Activated naive CD4-positive, alpha-beta T cell treated with anti-CD3 and anti-CD28 coated beads, Interleukin-2, amount 10 ng/mL, durations not matched to agents 7 days and 5 days (primary cell): Measurements from ENCODE around the gene SEMA5B.

Source experiments
- CTCF ChIA-PET: fragments of 350-600 bp; sonication (Branson Sonifier 250); formaldehyde crosslinking; loops from one replicate; lab custom pipeline; 2021; ENCODE audit warnings: antibody characterized with exemption; lab: Charles Lee
- DNase-seq: peaks from one replicate; pipeline ENCODE4 v3.0.0-alpha.2; 2020
- H3K27ac Mint-ChIP-seq: one replicate; pipeline ENCODE4 v1.8.0; 2021; ENCODE audit warnings: mild to moderate bottlenecking, moderate library complexity, mixed read lengths
- H3K27me3 Mint-ChIP-seq: one replicate; pipeline ENCODE4 v1.8.0; 2021; ENCODE audit warnings: mild to moderate bottlenecking, mixed read lengths
- H3K36me3 Mint-ChIP-seq: one replicate; pipeline ENCODE4 v1.8.0; 2021; ENCODE audit warnings: mixed read lengths
- H3K4me1 Mint-ChIP-seq: one replicate; pipeline ENCODE4 v1.8.0; 2021; ENCODE audit warnings: mixed read lengths
- H3K4me3 Mint-ChIP-seq: one replicate; pipeline ENCODE4 v1.8.0; 2021; ENCODE audit warnings: mild to moderate bottlenecking, moderate library complexity, mixed read lengths
- H3K9me3 Mint-ChIP-seq: one replicate; pipeline ENCODE4 v1.8.0; 2021; ENCODE audit warnings: mixed read lengths

The SEMA5B gene

DNA sequence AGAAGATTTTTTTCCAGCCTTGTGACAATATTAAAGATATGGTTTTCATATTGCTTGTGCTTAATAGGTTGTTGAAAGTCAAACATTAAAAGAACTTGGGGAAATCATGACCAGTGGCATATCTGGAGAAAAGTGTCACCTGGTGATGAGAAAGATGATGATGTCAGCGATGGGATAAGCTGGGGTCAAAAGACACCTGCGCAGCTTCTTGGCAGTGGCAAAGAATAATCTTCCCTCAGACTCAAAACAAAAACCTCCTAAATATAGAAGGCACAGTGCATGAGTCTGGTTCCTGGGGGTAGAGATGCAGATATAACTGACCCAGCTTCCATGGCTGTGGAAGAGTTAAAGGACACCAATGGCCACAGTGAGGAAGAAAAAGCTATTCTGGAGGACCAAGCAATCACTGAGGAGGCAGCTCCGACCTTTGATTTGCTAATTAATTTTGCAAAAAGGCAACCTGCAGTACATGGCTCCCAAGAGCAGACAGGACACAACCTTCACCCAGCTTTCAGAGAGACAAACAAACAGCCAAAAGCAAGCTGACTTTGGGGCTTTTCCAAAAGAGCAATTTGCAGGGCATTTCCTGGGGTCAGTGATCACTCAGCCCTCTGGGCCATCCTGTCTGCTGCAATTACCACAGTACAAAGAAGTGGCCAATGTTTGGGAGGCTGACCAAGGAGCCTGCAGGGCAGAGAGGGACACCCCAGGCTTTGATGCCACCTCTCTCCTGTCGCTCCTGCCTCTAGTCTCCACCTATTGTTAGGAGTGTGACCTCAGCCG lies 17.6 kb upstream of the SEMA5B start:
- Mint-ChIP-seq H3K9me3 (no peaks in the 10 kb centered on the region), H3K4me1 (no peaks in the 10 kb centered on the region), H3K36me3 (no peaks in the 10 kb centered on the region), H3K4me3 (no peak overlapping the region), H3K27ac (no peak overlapping the region), H3K27me3 (peaks cover 30% of the 10 kb centered on the region)
- DNase-seq = no peak
- CTCF ChIA-PET = no interaction called here

DNA sequence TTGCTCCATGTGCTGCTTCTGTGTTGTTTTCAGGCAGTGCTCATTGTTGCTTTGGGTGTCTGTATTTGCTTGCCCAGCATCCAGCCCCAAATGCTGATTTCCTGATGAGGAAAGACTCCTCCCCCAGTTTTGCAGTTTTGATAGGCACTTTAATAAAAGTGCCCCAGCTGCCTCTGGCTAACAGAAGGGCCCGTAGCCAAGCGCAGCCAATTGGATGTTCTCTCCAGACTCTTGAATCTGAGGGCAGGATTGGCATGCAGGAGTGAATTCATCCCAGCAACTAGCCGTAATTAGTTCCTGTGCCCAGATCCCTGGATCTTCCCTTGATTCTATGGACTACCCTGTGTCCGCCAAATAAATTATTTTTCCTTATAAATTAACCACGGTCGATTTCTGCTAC lies 14.8 kb upstream of the SEMA5B start:
- DNase-seq = no peak
- H3K27me3 Mint-ChIP-seq = peaks cover 44% of the 10 kb centered on the region
- H3K4me3 Mint-ChIP-seq = no peak overlapping the region
- H3K4me1 Mint-ChIP-seq = no peaks in the 10 kb centered on the region
- no peaks in the 10 kb centered on the region for H3K36me3 Mint-ChIP-seq
- CTCF ChIA-PET = interaction anchor here (1.2 kb wide), 1 partner anchor 11 kb away, joined by 3 read pairs; no protein-coding TSS in a partner anchor
- H3K9me3 Mint-ChIP-seq = no peaks in the 10 kb centered on the region
- H3K27ac Mint-ChIP-seq = no peak overlapping the region

DNA sequence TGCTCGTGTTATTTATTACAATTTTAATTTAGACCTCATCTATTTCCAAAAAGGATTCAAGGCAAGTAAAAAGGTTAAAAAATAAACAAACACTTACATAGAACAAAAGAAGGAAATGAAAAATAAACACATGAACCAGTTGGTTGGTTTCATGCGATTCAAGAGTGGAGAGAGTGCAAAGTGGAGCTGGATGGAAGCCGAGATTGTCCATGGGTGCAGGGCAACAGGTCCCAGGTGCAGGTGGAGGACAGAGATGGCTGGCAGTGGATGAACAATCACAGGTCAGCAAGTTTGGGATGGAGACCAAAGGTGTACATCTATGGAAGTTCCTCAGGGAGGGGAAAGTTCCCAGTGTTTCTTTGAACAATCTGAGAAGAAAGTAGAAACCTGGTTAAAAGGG lies 11.6 kb upstream of the SEMA5B start:
- H3K36me3 Mint-ChIP-seq = no peaks in the 10 kb centered on the region
- no peaks in the 10 kb centered on the region for H3K9me3 Mint-ChIP-seq
- CTCF ChIA-PET = no interaction called here
- no peak overlapping the region for H3K4me3 Mint-ChIP-seq
- no peak overlapping the region for H3K27ac Mint-ChIP-seq
- no peak for DNase-seq
- H3K27me3 Mint-ChIP-seq = peaks cover 50% of the 10 kb centered on the region
- no peaks in the 10 kb centered on the region for H3K4me1 Mint-ChIP-seq

DNA sequence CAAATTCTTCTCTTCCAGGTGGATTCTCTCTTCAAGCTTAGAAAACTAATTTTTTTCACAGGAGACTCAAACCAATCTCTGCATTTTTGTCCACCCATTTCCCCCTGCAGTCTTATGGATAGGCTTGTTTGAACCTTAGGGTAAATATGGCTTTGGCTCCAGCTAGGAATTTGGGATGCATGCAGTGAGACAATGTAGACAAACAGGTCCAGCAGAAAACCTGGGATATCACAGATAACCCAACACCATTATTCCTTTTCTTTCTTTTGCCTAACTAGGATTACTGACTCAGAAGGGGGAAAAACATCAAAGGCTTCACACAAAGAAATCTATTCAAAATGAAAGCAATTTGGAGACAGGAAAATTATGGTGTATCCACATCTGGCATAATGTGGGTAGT lies 11.2 kb upstream of the SEMA5B start:
- Mint-ChIP-seq H3K9me3 (no peaks in the 10 kb centered on the region), H3K4me1 (no peaks in the 10 kb centered on the region), H3K27me3 (peaks cover 50% of the 10 kb centered on the region), H3K27ac (no peak overlapping the region), H3K4me3 (no peak overlapping the region), H3K36me3 (no peaks in the 10 kb centered on the region)
- DNase-seq = no peak
- CTCF ChIA-PET = no interaction called here

DNA sequence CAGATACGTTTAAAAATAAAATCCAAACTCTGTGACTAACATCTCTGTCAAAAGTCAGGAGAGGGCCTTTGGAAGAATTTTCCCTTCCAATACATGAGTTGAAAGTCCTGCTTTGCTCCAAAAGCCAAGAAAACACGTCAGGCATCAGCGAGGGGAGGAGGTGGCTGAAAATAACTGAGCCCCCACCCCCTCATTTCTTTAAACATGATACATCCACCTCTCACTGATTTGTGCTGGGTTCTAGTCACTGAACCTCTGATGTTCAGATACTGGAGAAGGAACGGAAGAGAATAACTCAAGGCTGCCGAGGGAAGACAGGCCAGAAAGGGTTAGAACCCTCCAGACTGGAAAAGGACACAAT lies 9.4 kb upstream of the SEMA5B start:
- Mint-ChIP-seq H3K36me3 (no peaks in the 10 kb centered on the region), H3K27me3 (peaks cover 58% of the 10 kb centered on the region), H3K4me3 (no peak overlapping the region), H3K9me3 (no peaks in the 10 kb centered on the region), H3K4me1 (no peaks in the 10 kb centered on the region), H3K27ac (no peak overlapping the region)
- DNase-seq = no peak
- CTCF ChIA-PET = no interaction called here

DNA sequence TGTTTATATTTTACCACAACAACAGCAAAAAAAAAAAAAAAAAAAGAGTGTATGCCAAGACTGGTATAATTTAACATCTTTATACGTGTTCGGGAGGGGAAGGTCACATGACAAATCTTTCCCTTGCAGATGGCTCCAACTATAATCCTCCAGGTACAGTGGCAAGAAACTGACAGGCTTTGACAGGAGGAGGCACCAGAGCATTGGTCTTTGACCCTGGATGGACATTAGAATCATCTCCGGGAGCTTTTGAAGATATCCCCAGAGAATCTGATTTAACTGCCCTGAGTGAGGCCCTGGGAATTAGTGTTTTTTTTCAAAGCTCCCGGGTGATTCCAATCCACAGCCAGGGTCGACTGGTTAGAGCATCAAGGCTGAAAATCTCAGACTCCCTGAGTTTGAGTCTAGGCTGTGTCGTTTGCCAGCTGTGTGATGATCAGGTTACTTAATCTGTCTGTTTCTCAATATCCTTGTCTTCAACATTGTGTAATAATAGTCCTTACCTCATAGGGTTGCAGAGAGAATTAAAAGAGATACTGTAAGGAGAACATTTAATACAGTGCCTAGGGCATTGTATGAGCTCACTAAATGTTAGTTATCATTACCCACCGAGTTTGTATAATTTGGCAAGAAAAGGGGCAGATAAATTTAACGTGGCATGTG lies 8.9 kb upstream of the SEMA5B start:
- no peaks in the 10 kb centered on the region for H3K4me1 Mint-ChIP-seq
- no peaks in the 10 kb centered on the region for H3K36me3 Mint-ChIP-seq
- H3K27ac Mint-ChIP-seq = no peak overlapping the region
- peaks cover 54% of the 10 kb centered on the region for H3K27me3 Mint-ChIP-seq
- no peak overlapping the region for H3K4me3 Mint-ChIP-seq
- CTCF ChIA-PET = no interaction called here
- H3K9me3 Mint-ChIP-seq = no peaks in the 10 kb centered on the region
- no peak for DNase-seq

DNA sequence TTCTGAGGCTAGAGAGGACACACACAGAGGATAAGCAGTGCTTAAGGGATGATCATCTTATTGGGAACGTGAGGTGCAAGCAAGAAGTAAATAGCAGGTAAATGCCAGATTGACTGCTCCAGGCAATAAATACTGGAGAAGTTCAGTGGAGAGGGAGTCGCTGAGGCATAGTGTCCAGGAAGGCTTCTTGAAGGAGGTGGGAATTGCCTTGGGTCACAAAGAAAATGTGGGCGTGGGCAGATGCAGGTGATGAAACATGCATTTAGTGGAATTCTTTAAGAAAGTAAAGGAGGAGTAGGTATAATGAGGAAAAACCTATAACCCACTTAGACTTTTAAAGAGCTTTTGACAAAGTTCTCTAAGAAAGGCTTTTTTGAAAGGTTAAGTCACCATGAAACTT lies 7.4 kb upstream of the SEMA5B start:
- no peaks in the 10 kb centered on the region for H3K4me1 Mint-ChIP-seq
- no peak for DNase-seq
- no peak overlapping the region for H3K27ac Mint-ChIP-seq
- CTCF ChIA-PET = no interaction called here
- no peaks in the 10 kb centered on the region for H3K9me3 Mint-ChIP-seq
- H3K27me3 Mint-ChIP-seq = peaks cover 47% of the 10 kb centered on the region
- H3K4me3 Mint-ChIP-seq = no peak overlapping the region
- H3K36me3 Mint-ChIP-seq = no peaks in the 10 kb centered on the region

DNA sequence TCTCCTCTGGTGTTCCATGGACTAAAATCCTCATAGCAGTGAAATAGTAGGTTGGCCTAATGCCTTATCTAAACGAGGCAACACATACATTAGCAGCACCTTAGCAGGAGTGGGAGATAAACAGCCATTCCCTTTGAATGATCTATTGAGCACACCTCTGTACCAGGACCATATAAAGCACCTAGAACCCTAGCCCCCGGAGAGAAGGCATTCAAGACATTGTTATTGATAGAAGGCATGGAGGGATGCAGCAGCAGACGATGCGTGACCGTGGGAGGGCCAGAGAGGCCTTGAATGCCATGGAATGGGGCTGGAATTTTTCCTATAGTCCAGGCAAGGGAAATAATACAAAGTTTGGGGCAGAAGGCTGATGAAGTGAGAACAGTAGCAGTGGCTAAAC lies 6.6 kb upstream of the SEMA5B start:
- H3K4me1 Mint-ChIP-seq = no peaks in the 10 kb centered on the region
- no peaks in the 10 kb centered on the region for H3K36me3 Mint-ChIP-seq
- CTCF ChIA-PET = no interaction called here
- no peak overlapping the region for H3K27ac Mint-ChIP-seq
- no peaks in the 10 kb centered on the region for H3K9me3 Mint-ChIP-seq
- peaks cover 39% of the 10 kb centered on the region for H3K27me3 Mint-ChIP-seq
- H3K4me3 Mint-ChIP-seq = no peak overlapping the region
- no peak for DNase-seq

DNA sequence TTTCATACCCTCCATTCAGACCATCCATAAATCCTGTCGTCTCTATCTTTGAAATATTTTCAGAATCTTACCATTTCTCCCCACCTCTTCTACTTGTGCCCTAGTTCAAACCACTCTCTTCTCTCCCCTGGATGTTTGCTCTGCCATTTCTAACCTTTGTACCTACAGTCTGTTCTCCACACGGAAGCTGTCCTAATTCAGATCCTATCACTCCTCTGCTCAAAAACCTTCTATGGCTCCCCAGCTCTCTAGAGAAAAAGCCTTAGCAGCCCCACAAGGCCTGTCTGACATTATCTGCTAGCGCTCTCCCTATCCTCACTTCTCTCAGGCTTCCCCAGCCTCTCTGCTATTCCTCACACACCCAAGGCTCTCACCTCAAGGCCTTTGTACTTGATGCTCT lies 4.5 kb upstream of the SEMA5B start:
- Mint-ChIP-seq H3K27me3 (peaks cover 19% of the 10 kb centered on the region), H3K27ac (no peak overlapping the region), H3K36me3 (no peaks in the 10 kb centered on the region), H3K9me3 (no peaks in the 10 kb centered on the region), H3K4me1 (peaks cover 8% of the 10 kb centered on the region), H3K4me3 (no peak overlapping the region)
- CTCF ChIA-PET = interaction anchor here (1.0 to 5.5 kb wide), 3 partner anchors 10 to 87 kb away, joined by 3 to 51 read pairs (median 3); no protein-coding TSS in a partner anchor
- DNase-seq = no peak

DNA sequence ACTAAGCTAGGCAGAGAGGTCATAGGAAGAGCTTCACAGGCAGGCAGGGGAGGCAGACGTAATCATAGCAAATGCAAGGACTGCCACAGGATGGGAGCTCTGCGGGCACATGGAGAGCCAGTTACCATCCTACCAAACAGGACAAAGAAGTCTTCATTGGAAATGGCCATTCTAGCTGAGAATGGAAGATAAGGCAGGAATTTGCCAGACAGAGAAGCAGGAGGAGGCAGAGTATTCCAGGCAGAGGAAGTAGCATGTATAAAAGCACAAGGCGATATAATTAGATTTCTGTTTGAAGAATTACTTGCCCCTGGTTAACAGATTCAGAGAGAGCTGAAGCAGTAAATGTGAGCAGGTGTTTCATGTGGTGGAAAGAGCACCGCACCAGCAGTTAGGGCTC lies 3.5 kb upstream of the SEMA5B start:
- no peaks in the 10 kb centered on the region for H3K9me3 Mint-ChIP-seq
- CTCF ChIA-PET = interaction anchor here (0.7 to 5.5 kb wide), 5 partner anchors 11 to 276 kb away, joined by 3 to 51 read pairs (median 3); no protein-coding TSS in a partner anchor
- peaks cover 14% of the 10 kb centered on the region for H3K4me1 Mint-ChIP-seq
- H3K27me3 Mint-ChIP-seq = peaks cover 17% of the 10 kb centered on the region
- H3K4me3 Mint-ChIP-seq = no peak overlapping the region
- no peak overlapping the region for H3K27ac Mint-ChIP-seq
- no peak for DNase-seq
- no peaks in the 10 kb centered on the region for H3K36me3 Mint-ChIP-seq

DNA sequence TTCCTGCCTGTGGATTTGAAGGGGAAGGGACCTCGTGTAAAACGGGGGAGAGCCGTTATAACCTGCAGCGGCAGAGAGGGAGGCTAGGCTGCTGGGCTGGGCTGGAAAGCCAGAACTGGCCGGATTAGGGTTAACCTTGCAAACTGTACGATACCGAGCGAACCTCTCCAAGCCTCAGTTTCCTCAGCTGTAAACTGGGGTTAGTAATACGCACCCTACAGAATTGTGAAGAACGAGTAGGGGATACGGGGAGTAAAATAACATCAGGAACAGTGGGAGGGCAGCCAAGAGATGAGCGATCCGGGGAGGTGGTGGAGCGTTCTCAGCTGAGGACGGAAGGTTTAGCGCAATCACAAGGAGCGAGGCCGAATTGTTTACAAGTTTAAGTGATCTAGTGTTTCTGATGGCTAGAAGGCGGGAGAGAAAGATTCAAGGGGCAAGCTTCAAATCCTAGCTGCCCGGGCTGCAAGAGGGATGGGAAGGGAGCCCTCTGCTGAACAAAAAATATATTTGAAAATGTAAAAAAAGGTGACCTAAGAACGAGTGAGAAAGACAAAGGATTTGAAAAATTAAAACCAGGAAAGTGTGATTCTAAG lies 768 bp upstream of the SEMA5B start:
- no peaks in the 10 kb centered on the region for H3K36me3 Mint-ChIP-seq
- no peaks in the 10 kb centered on the region for H3K9me3 Mint-ChIP-seq
- DNase-seq = peak; percentile 24
- peaks cover 5% of the 10 kb centered on the region for H3K27me3 Mint-ChIP-seq
- CTCF ChIA-PET = interaction anchor here (0.6 to 5.5 kb wide), 17 partner anchors 9 to 284 kb away, joined by 3 to 51 read pairs (median 3); no protein-coding TSS in a partner anchor
- no peak overlapping the region for H3K27ac Mint-ChIP-seq
- peaks cover 16% of the 10 kb centered on the region for H3K4me1 Mint-ChIP-seq
- peak overlapping the region; percentile 53 for H3K4me3 Mint-ChIP-seq

DNA sequence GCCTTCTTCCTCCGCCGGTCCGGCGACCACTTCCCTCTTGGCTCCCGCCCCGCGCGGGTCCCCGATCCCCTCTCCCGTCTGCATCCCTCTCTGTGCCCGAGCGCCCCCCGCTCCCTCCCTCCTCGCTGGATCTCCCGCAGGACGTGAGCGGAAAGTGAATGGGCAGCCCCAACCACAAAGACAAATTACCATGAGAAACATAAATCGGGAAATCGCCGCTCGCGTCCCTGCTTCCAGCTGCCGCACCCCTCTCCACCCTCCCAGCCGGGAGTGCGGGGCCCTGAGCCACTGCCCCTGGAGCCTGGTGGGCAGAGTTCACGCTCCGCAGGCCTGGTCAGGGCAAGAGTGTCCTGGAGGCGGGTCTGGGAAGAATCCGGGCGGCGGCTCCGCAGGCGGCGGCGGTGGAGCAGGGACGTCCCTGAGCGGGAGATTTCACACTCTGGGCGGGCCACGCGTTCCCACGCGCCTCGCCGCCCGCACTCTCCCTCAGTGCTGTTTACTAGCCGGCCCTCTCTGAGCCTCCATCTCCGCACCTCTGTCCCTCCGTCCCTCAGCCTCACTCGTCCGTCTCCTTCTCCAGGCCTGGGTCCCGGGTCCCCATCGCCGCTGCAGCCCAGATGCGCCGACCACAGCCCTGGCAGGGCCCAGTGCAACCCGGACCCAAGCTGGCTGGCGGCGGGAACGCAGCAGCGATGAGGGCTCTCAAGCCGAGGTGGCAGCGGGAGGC lies 835 bp downstream of the SEMA5B start:
- H3K4me3 Mint-ChIP-seq = peak overlapping the region; percentile 32
- CTCF ChIA-PET = interaction anchor here (0.7 to 5.5 kb wide), 10 partner anchors 7 to 271 kb away, joined by 3 to 51 read pairs (median 4); no protein-coding TSS in a partner anchor
- H3K27me3 Mint-ChIP-seq = peaks cover 12% of the 10 kb centered on the region
- H3K9me3 Mint-ChIP-seq = no peaks in the 10 kb centered on the region
- no peaks in the 10 kb centered on the region for H3K36me3 Mint-ChIP-seq
- peaks cover 16% of the 10 kb centered on the region for H3K4me1 Mint-ChIP-seq
- DNase-seq = peak; percentile 23
- H3K27ac Mint-ChIP-seq = no peak overlapping the region

DNA sequence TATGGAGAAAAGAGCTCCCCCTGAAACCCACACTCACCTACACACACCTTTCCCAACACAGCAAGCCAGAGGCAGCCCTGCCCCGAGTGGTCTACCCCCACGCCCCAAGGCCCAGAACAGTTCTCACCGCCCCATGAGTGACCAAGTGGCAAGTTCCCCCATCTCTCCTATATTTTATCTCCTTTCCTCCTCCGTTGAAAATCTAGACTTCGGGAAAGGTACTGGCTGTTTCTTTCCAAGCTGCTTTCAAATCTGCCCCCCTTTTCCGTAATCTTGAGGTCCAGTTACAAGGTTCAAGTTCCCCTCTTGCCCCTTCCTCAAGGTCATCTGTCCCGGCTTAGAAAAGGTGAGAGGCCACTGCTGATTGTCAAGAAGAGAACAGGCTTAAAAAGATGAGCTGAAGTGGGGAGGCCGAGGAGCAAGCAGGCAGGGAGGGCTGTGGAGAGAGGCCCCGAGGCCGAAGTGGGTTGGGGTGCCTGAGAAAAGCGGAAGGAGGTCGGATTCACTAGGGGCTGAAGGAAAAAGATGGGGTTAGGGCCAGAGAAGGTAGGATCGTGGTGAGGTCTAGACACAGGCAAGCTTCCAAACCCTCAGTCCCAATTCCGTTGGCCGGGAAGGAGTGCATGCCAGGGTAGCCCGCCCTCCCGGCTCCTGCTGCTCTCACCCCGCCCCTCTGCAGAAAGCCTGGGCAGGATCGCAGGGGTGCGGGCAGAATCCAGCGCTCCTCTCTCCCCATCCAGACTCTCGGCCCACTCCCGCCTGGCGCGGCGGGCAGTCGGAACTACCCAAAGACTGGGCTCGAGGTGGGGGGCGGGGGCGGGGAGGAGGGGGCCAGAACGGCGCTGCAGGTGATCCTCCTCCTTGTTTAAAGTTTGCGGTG lies 1.7 kb downstream of the SEMA5B start:
- no peak overlapping the region for H3K27ac Mint-ChIP-seq
- CTCF ChIA-PET = interaction anchor here (0.6 to 1.9 kb wide), 3 partner anchors 83 to 353 kb away, joined by 3 to 5 read pairs (median 3); no protein-coding TSS in a partner anchor
- no peaks in the 10 kb centered on the region for H3K36me3 Mint-ChIP-seq
- H3K27me3 Mint-ChIP-seq = peaks cover 21% of the 10 kb centered on the region
- no peaks in the 10 kb centered on the region for H3K9me3 Mint-ChIP-seq
- H3K4me3 Mint-ChIP-seq = peak overlapping the region; percentile 29
- H3K4me1 Mint-ChIP-seq = peaks cover 16% of the 10 kb centered on the region
- no peak for DNase-seq
